A673 (cell line): ENCODE measurements around the gene PROX2. TPM values are rescaled to one million over a fixed set of nuclear protein-coding genes. Genes with fewer than 3 reads are reported as not detected.

ENCODE experiments used
- BruUV-seq: library from RNA; stranded (reverse); fragments of 400-500 nt; replicated peaks from 2 replicates; lab custom pipeline; 2021; lab: Mats Ljungman, UMichigan
- CTCF ChIA-PET: fragments of 300-600 bp; sonication (Branson Sonifier 250); formaldehyde crosslinking; loops from one replicate; lab custom pipeline; 2022; ENCODE audit warnings: antibody characterized with exemption; lab: Charles Lee
- POLR2A ChIA-PET: fragments of 300-600 bp; sonication (Branson Sonifier 250); formaldehyde crosslinking; loops from one replicate; lab custom pipeline; 2022; ENCODE audit warnings: antibody characterized with exemption; ENCODE audit not compliant: low non-redundant PET; lab: Charles Lee
- DNase-seq: peaks from one replicate; pipeline ENCODE4 v3.0.0-alpha.2; 2015; ENCODE audit warnings: low spot score
- H3K27ac ChIP-seq: fragments of 200-600 bp; sonication (generic); 2 replicates; pipeline ENCODE4 v1.5.1; 2016; ENCODE audit warnings: mixed run types, low read depth, mild to moderate bottlenecking, mixed read lengths, antibody characterized with exemption, low read length; ENCODE audit not compliant: poor library complexity, severe bottlenecking
- H3K27me3 ChIP-seq: fragments of 200-600 bp; sonication (generic); replicated peaks from 2 replicates; pipeline ENCODE4 v1.6.1; 2017; ENCODE audit warnings: mixed run types, low read depth, mild to moderate bottlenecking, mixed read lengths, antibody characterized with exemption, low read length; ENCODE audit not compliant: insufficient read depth, poor library complexity
- H3K36me3 ChIP-seq: fragments of 200-600 bp; sonication (generic); 2 replicates; pipeline ENCODE4 v1.6.1; 2016; ENCODE audit warnings: mixed run types, mild to moderate bottlenecking, mixed read lengths, antibody characterized with exemption, low read length; ENCODE audit not compliant: insufficient read depth, poor library complexity, severe bottlenecking
- H3K4me1 ChIP-seq: fragments of 200-600 bp; sonication (generic); 2 replicates; pipeline ENCODE4 v1.6.1; 2017; ENCODE audit warnings: mixed run types, mild to moderate bottlenecking, mixed read lengths, antibody characterized with exemption, low read length; ENCODE audit not compliant: insufficient read depth, poor library complexity, severe bottlenecking
- H3K4me3 ChIP-seq: fragments of 200-600 bp; sonication (generic); 2 replicates; pipeline ENCODE4 v1.5.1; 2016; ENCODE audit warnings: low read depth, mixed run types, mild to moderate bottlenecking, mixed read lengths, low read length; ENCODE audit not compliant: poor library complexity, severe bottlenecking
- H3K9me3 ChIP-seq: fragments of 200-600 bp; sonication (generic); 2 replicates; pipeline ENCODE4 v1.6.1; 2016; ENCODE audit warnings: mixed run types, low read depth, mild to moderate bottlenecking, mixed read lengths, antibody characterized with exemption, low read length; ENCODE audit not compliant: poor library complexity, severe bottlenecking
- EZH2 ChIP-seq: fragments of 200-600 bp; sonication (generic); IDR thresholded peaks from 2 replicates; pipeline ENCODE4 v1.6.1; 2017; ENCODE audit warnings: borderline replicate concordance, low read depth, mild to moderate bottlenecking, mixed read lengths, antibody characterized with exemption, low read length; ENCODE audit not compliant: poor library complexity, severe bottlenecking
- intact Hi-C: fragments of 100-400 bp; cut with micrococcal nuclease; formaldehyde crosslinking; loops from one replicate; pipeline ENCODE4 v1.10.0; 2022; ENCODE audit not compliant: unreplicated experiment
- total RNA-seq: library from RNA; stranded (reverse); gene quantifications from 2 replicates; pipeline ENCODE4 v1.2.3, GENCODE V29; 2021
- TF ChIP-seq, protein P1 (sequence below): fragments of 300-800, 200-600 bp; sonication (generic); conservative IDR thresholded peaks from 2 replicates; pipeline ENCODE4 v1.5.1; 2017; ENCODE audit warnings: low read depth, mild to moderate bottlenecking, antibody characterized with exemption, low read length, moderate library complexity, mixed read lengths

PROX2 gene
- total RNA-seq, 1 experiment from 2014 or later, result not detected

DNA sequence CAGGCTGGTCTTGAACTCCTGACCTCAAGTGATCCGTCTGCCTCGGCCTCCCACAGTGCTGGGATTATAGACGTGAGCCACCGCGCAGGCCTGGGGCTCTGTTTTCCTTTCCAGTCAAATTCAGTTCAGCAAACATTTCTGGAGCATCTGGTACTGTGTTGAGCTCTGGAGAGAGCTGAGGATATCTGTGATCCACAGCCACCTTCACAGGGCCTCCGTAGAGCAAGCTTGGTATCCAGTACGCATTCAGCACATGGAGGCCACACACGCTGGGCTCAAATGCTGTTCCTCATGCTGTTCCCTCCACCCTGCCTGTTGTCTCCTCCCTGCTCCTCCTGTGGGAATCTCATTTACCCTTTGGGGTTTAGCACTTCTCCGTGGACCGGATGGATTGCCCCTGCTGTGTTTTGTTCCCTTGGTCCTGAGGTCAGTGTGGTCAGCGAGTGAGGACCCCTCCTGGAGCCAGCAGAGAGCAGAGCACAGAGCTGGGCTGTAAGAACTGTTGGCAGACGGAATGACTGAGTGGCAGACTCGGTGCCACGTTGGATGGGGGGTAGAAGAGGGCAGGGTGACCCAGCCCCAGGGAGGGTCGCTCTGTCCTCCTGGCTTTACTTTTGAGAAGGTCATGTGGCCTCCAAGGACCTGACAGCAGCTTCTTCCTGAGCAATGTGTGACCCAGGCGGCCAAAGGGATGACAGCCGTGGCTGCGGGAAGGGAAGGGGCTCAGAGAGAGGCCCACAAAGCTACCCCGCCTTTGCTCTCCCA is 46.2 kb upstream of the PROX2 start:
- intact Hi-C loops, result no loop called here
- ChIA-PET POLR2A (no interaction called here), CTCF (interaction anchor here (1.1 kb wide), 1 partner anchor 44 kb away, joined by 5 read pairs; no protein-coding TSS in a partner anchor)
- H3K9me3 ChIP-seq, result no peaks in the 10 kb centered on the region
- H3K36me3 ChIP-seq, result no peaks in the 10 kb centered on the region
- no peaks in the 10 kb centered on the region for H3K27me3 ChIP-seq
- H3K4me1 ChIP-seq, result no peaks in the 10 kb centered on the region
- no peak for DNase-seq
- H3K4me3 ChIP-seq, result no peak overlapping the region
- TF ChIP-seq EZH2, result no peak
- TF ChIP-seq, protein P1, sequence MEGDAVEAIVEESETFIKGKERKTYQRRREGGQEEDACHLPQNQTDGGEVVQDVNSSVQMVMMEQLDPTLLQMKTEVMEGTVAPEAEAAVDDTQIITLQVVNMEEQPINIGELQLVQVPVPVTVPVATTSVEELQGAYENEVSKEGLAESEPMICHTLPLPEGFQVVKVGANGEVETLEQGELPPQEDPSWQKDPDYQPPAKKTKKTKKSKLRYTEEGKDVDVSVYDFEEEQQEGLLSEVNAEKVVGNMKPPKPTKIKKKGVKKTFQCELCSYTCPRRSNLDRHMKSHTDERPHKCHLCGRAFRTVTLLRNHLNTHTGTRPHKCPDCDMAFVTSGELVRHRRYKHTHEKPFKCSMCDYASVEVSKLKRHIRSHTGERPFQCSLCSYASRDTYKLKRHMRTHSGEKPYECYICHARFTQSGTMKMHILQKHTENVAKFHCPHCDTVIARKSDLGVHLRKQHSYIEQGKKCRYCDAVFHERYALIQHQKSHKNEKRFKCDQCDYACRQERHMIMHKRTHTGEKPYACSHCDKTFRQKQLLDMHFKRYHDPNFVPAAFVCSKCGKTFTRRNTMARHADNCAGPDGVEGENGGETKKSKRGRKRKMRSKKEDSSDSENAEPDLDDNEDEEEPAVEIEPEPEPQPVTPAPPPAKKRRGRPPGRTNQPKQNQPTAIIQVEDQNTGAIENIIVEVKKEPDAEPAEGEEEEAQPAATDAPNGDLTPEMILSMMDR, result no peak
- H3K27ac ChIP-seq, result no peak overlapping the region
- BruUV-seq, result no TSS peak

- Histone ChIP-seq H3K27me3 (no peaks in the 10 kb centered on the region), H3K4me1 (no peaks in the 10 kb centered on the region), H3K36me3 (no peaks in the 10 kb centered on the region), H3K9me3 (no peaks in the 10 kb centered on the region), H3K4me3 (no peak overlapping the region), H3K27ac (no peak overlapping the region)
- no peak for DNase-seq
- ChIA-PET CTCF (interaction anchor here (0.7 kb wide), 1 partner anchor 104 kb away, joined by 6 read pairs; no protein-coding TSS in a partner anchor), POLR2A (no interaction called here)
- TF ChIP-seq EZH2, result no peak
- TF ChIP-seq, protein P1, result no peak
- intact Hi-C loops, result no loop called here
- BruUV-seq, result no TSS peak
Measured at GRCh38 chr14:74921053-74921620, 45.2 kb upstream of the PROX2 start.

GRCh38 chr14:74920281-74920680 is 44.3 kb upstream of the PROX2 start:
- TF ChIP-seq, protein P1, result no peak
- TF ChIP-seq EZH2, result no peak
- no peaks in the 10 kb centered on the region for H3K9me3 ChIP-seq
- H3K4me1 ChIP-seq, result no peaks in the 10 kb centered on the region
- no peaks in the 10 kb centered on the region for H3K27me3 ChIP-seq
- POLR2A ChIA-PET, result no interaction called here
- intact Hi-C loops, result no loop called here
- BruUV-seq, result no TSS peak
- no peak overlapping the region for H3K27ac ChIP-seq
- H3K36me3 ChIP-seq, result no peaks in the 10 kb centered on the region
- no peak overlapping the region for H3K4me3 ChIP-seq
- no peak for DNase-seq
- CTCF ChIA-PET, result no interaction called here
